CD4-positive, CD25-positive, alpha-beta regulatory T cell (primary cell): ENCODE results near the gene SRSF10. TPM values are rescaled to one million over a fixed set of nuclear protein-coding genes. Genes with fewer than 3 reads are reported as not detected.

Experiments used
- ATAC-seq, 2 donors: fragments of 150-1000 bp; cut with Tn5 transposase; one replicate each; pipeline ENCODE4 v1.10.0; 2021; ENCODE audit warnings: low read depth in 2 of 2, moderate number of reproducible peaks in 2 of 2, moderate library complexity in 1 of 2
- DNase-seq, 3 donors: peaks; one replicate each; pipeline versions ENCODE4 v3.0.0 to v3.0.0-alpha.2; 2012 to 2022; ENCODE audit warnings: mixed read lengths in 1 of 3
- H3K27ac ChIP-seq: one replicate; pipeline ENCODE4 v1.7.0; 2013; ENCODE audit warnings: mild to moderate bottlenecking, low read length; ENCODE audit not compliant: insufficient read depth, poor library complexity, severe bottlenecking
- H3K27me3 ChIP-seq: one replicate; pipeline ENCODE4 v1.7.0; 2013; ENCODE audit warnings: low read length; ENCODE audit not compliant: control insufficient read depth, insufficient read depth
- H3K36me3 ChIP-seq: one replicate; pipeline ENCODE4 v1.7.0; 2013; ENCODE audit warnings: mild to moderate bottlenecking, low read length, moderate library complexity; ENCODE audit not compliant: control insufficient read depth, insufficient read depth
- H3K4me1 ChIP-seq: 2 replicates; pipeline ENCODE4 v1.7.0; 2013; ENCODE audit warnings: mild to moderate bottlenecking, low read length; ENCODE audit not compliant: insufficient read depth, control insufficient read depth, poor library complexity, severe bottlenecking
- H3K4me3 ChIP-seq: one replicate; pipeline ENCODE4 v1.7.0; 2013; ENCODE audit warnings: low read depth, mild to moderate bottlenecking, low read length, moderate library complexity
- H3K9me3 ChIP-seq, 2 experiments: 1 replicate in 1 of 2; 2 replicates in 1 of 2; pipeline ENCODE4 v1.7.0; 2013; ENCODE audit warnings: low read length in 2 of 2, mild to moderate bottlenecking in 1 of 2, moderate library complexity in 1 of 2; ENCODE audit not compliant: control insufficient read depth in 2 of 2
- H3K27ac Mint-ChIP-seq, 3 donors: one replicate each; pipeline ENCODE4 v1.8.0; 2020 to 2022; ENCODE audit warnings: mild to moderate bottlenecking in 3 of 3, mixed read lengths in 3 of 3, moderate library complexity in 2 of 3
- H3K27me3 Mint-ChIP-seq: one replicate; pipeline ENCODE4 v1.8.0; 2022; ENCODE audit warnings: mild to moderate bottlenecking, mixed read lengths
- H3K36me3 Mint-ChIP-seq: one replicate; pipeline ENCODE4 v1.8.0; 2020; ENCODE audit warnings: mixed read lengths
- H3K4me1 Mint-ChIP-seq, 4 donors: one replicate each; pipeline ENCODE4 v1.8.0; 2020 to 2022; ENCODE audit warnings: mixed read lengths in 4 of 4, mild to moderate bottlenecking in 1 of 4
- H3K4me3 Mint-ChIP-seq, 4 donors: one replicate each; pipeline ENCODE4 v1.8.0; 2020 to 2022; ENCODE audit warnings: mild to moderate bottlenecking in 4 of 4, mixed read lengths in 4 of 4, moderate library complexity in 3 of 4
- H3K9me3 Mint-ChIP-seq, 7 donors: one replicate each; pipeline ENCODE4 v1.8.0; 2020 to 2022; ENCODE audit warnings: mixed read lengths in 7 of 7, mild to moderate bottlenecking in 3 of 7, moderate library complexity in 2 of 7
- polyA plus RNA-seq, 4 donors: library from polyadenylated mRNA; unstranded; fragments of 300-500 nt; fragmentation: Illumina TruSeq; gene quantifications; one replicate each; pipeline ENCODE4 v1.2.3, GENCODE V29; 2021
- total RNA-seq: library from RNA; stranded (reverse); gene quantifications from one replicate; pipeline ENCODE4 v1.2.3, GENCODE V29; 2022

SRSF10 gene
- total RNA-seq: 220 TPM
- 100 to 1,000 TPM; 127 to 151 (median 144) TPM for polyA plus RNA-seq

DNA sequence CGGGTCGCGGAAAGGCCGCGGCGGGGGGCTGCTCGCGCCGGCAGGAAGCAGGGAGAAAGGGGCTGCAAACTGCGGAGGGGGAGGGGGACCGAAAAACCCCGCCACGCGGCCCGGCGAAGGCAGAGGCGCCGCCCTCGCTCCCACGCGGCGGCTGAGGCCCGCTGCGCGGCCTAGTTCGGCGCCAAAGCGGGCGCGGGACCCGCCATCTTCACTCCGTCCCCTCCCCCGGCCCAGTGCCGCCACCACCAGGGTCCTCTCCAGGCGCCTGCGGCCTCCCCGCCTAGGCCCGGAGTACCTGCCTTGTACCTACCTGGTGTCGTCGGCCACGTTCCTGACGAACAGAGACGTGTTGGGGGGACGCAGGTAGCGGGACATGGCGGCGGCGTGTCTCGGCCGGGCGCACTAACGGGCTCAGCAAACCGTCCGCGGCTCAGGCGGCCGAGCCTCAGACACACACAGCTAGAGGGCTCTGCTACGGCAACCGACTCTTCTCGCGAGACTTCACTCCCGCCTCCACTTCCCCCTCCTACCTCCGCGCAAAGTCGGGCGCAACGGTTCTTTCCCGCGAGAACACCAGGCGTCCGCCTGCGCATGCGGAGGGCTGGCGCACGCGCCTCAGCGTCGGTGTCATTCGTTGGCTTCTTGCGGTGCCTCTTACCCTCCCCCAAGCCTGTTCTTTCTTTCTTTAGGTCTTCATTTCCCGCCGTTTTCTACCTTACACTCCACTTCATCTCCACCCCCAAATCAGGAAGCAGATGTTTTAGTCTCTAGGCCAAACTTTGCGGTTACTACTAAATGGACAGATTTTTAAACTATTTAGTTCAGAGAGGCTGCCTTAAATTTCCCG, at the start of gene SRSF10:
Gene SRSF10, minus strand, starts transcription at position 447 of the 847 bp plus-strand sequence. Its CDS starts 72 bp downstream, at position 375.
- peak within 1 kb of the TSS; percentile 98 for H3K27ac ChIP-seq
- no peaks in the 10 kb centered on the region for H3K27me3 ChIP-seq
- Mint-ChIP-seq H3K27ac (peak within 1 kb of the TSS; percentile 96 to 99 (median 98)), H3K4me1 (peaks cover 34 to 53% (median 40%) of the 10 kb centered on the region in 4 donors), H3K9me3 (no peaks in the 10 kb centered on the region), H3K36me3 (no peaks in the 10 kb centered on the region), H3K4me3 (peak within 1 kb of the TSS; percentile 94 to 98 (median 96)), H3K27me3 (peaks cover 4% of the 10 kb centered on the region)
- DNase-seq: peak; percentile 97 to 99 (median 98)
- peaks cover 13% of the 10 kb centered on the region for H3K36me3 ChIP-seq
- peak within 1 kb of the TSS; percentile 92 for H3K4me3 ChIP-seq
- no peaks in the 10 kb centered on the region for H3K9me3 ChIP-seq
- peak; percentile 95 to 96 for ATAC-seq
- H3K4me1 ChIP-seq: peaks cover 51% of the 10 kb centered on the region

DNA sequence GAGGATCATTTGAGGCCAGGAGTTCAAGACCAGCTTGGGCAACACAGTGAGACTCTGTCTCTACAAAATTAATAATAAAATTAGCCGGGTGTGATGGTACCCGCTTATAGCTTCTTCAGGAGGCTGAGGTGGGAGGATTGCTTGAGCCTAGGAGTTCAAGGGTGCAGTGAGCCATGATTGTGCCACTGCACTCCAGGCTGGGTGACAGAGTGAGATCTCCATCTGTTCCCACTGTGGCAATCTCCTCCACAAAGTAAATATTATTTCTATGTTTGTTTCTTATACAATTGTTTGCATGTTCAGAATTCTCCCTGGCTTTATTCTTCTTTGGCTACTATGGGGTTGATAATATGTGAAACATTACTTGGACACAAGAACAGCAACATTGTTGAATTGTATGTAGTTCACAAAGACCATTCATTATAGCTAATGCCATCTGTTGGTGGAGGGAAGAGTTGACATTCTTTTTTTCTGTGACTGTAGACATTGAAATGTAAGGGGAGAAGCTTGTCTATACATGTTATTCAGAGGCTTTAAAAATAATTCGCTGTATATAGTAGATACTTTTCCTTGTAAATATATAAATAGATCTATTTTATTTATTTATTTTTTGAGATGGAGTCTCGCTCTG, 47.8 kb upstream of the SRSF10 start:
- H3K36me3 ChIP-seq: no peaks in the 10 kb centered on the region
- no peaks in the 10 kb centered on the region for H3K27me3 ChIP-seq
- no peak overlapping the region for H3K4me3 ChIP-seq
- peak in 1 of 2 donors; percentile 37 for ATAC-seq
- H3K27me3 Mint-ChIP-seq: peaks cover 9% of the 10 kb centered on the region
- no peaks in the 10 kb centered on the region for H3K36me3 Mint-ChIP-seq
- peak in 2 of 3 donors; percentile 28 to 39 for DNase-seq
- H3K9me3 Mint-ChIP-seq: no peaks in the 10 kb centered on the region
- H3K27ac ChIP-seq: no peak overlapping the region
- no peak overlapping the region for H3K4me3 Mint-ChIP-seq
- no peak overlapping the region for H3K27ac Mint-ChIP-seq
- no peaks in the 10 kb centered on the region for H3K9me3 ChIP-seq
- peaks cover 0 to 5% (median 1%) of the 10 kb centered on the region in 4 donors for H3K4me1 Mint-ChIP-seq
- no peaks in the 10 kb centered on the region for H3K4me1 ChIP-seq

DNA sequence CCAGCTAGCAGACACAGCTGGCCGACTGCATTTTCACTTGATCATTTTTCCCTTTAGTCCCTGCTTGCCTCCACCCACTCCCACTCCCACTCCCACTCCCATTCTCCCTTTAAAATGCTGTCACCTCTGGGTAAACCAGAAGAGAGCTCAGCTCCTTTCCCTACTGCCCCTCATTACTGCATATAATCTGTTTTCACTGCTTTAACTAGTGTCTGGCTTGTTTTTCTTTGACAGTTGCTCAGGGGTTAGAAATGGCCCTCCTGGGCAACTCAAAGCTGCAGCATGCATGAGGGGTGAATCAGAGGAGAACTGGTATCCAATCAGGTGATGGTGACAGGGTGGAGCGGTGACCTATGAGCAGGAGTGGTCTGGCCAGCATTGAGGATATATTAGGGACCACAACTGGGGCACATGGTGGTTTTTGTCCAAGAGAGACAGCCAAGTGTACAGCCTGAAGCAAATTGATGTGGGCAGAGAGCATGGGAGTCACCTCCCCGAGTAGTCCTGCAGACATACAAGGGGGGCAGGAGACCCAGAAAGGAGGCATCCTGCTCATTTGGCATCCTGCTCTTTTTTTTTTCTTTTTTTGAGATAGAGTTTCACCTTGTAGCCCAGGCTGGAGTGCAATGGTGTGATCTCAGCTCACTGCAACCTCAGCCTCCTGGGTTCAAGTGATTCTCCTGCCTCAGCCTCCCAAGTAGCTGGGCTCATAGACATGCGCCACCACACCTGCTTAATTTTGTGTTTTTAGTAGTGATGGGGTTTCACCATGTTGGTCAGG, 42.6 kb upstream of the SRSF10 start:
- H3K27me3 ChIP-seq: no peaks in the 10 kb centered on the region
- Mint-ChIP-seq H3K4me1 (peaks cover 0 to under 1% (median 0%) of the 10 kb centered on the region in 4 donors), H3K27me3 (no peaks in the 10 kb centered on the region), H3K4me3 (no peak overlapping the region), H3K36me3 (no peaks in the 10 kb centered on the region), H3K27ac (no peak overlapping the region), H3K9me3 (no peaks in the 10 kb centered on the region)
- H3K4me1 ChIP-seq: no peaks in the 10 kb centered on the region
- DNase-seq (no peak), ATAC-seq (no peak)
- H3K9me3 ChIP-seq: no peaks in the 10 kb centered on the region
- no peak overlapping the region for H3K27ac ChIP-seq
- H3K36me3 ChIP-seq: no peaks in the 10 kb centered on the region
- H3K4me3 ChIP-seq: no peak overlapping the region

- Histone ChIP-seq H3K27ac (no peak overlapping the region), H3K36me3 (no peaks in the 10 kb centered on the region), H3K4me1 (no peaks in the 10 kb centered on the region), H3K4me3 (no peak overlapping the region), H3K27me3 (no peaks in the 10 kb centered on the region), H3K9me3 (no peaks in the 10 kb centered on the region)
- Mint-ChIP-seq H3K9me3 (no peaks in the 10 kb centered on the region), H3K27me3 (no peaks in the 10 kb centered on the region), H3K4me1 (no peaks in the 10 kb centered on the region), H3K4me3 (no peak overlapping the region), H3K27ac (no peak overlapping the region), H3K36me3 (no peaks in the 10 kb centered on the region)
- DNase-seq: no peak
- no peak for ATAC-seq
Observed at GRCh38 chr1:24021403-24022266, 41.5 kb upstream of the SRSF10 start.

- no peak overlapping the region for H3K27ac Mint-ChIP-seq
- no peaks in the 10 kb centered on the region for H3K27me3 ChIP-seq
- H3K9me3 Mint-ChIP-seq: no peaks in the 10 kb centered on the region
- DNase-seq (no peak), ATAC-seq (no peak)
- no peaks in the 10 kb centered on the region for H3K36me3 ChIP-seq
- H3K36me3 Mint-ChIP-seq: no peaks in the 10 kb centered on the region
- H3K9me3 ChIP-seq: no peaks in the 10 kb centered on the region
- H3K4me1 ChIP-seq: no peaks in the 10 kb centered on the region
- H3K27ac ChIP-seq: no peak overlapping the region
- H3K27me3 Mint-ChIP-seq: no peaks in the 10 kb centered on the region
- no peak overlapping the region for H3K4me3 ChIP-seq
- H3K4me3 Mint-ChIP-seq: no peak overlapping the region
- no peaks in the 10 kb centered on the region for H3K4me1 Mint-ChIP-seq
Observed at GRCh38 chr1:24020470-24020869, 40.3 kb upstream of the SRSF10 start.

GRCh38 chr1:24020025-24020424, 39.9 kb upstream of the SRSF10 start:
- no peak for ATAC-seq
- H3K36me3 Mint-ChIP-seq: no peaks in the 10 kb centered on the region

More at GRCh38 chr1:24020025-24020424, 39.9 kb upstream of the SRSF10 start:
- DNase-seq: no peak
- Mint-ChIP-seq H3K4me1 (no peaks in the 10 kb centered on the region), H3K4me3 (no peak overlapping the region), H3K27ac (no peak overlapping the region), H3K27me3 (peaks cover 3% of the 10 kb centered on the region), H3K9me3 (no peaks in the 10 kb centered on the region)
- Histone ChIP-seq H3K36me3 (no peaks in the 10 kb centered on the region), H3K27ac (no peak overlapping the region), H3K4me3 (no peak overlapping the region), H3K9me3 (no peaks in the 10 kb centered on the region), H3K27me3 (no peaks in the 10 kb centered on the region), H3K4me1 (no peaks in the 10 kb centered on the region)
